Inferior parietal cortex (tissue), 1 donor: Measurements from ENCODE around the gene KPNA3.
"Not testable (repeated sequence)": the region's sequence is repeated elsewhere in the genome, so short reads cannot be mapped to it uniquely, and the experiment has no call there.

Source experiments
- DNase-seq: peaks from one replicate; pipeline ENCODE4 v3.0.0-alpha.2; 2016; ENCODE audit errors: extremely low spot score

The KPNA3 gene, protein sequence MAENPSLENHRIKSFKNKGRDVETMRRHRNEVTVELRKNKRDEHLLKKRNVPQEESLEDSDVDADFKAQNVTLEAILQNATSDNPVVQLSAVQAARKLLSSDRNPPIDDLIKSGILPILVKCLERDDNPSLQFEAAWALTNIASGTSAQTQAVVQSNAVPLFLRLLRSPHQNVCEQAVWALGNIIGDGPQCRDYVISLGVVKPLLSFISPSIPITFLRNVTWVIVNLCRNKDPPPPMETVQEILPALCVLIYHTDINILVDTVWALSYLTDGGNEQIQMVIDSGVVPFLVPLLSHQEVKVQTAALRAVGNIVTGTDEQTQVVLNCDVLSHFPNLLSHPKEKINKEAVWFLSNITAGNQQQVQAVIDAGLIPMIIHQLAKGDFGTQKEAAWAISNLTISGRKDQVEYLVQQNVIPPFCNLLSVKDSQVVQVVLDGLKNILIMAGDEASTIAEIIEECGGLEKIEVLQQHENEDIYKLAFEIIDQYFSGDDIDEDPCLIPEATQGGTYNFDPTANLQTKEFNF

DNA sequence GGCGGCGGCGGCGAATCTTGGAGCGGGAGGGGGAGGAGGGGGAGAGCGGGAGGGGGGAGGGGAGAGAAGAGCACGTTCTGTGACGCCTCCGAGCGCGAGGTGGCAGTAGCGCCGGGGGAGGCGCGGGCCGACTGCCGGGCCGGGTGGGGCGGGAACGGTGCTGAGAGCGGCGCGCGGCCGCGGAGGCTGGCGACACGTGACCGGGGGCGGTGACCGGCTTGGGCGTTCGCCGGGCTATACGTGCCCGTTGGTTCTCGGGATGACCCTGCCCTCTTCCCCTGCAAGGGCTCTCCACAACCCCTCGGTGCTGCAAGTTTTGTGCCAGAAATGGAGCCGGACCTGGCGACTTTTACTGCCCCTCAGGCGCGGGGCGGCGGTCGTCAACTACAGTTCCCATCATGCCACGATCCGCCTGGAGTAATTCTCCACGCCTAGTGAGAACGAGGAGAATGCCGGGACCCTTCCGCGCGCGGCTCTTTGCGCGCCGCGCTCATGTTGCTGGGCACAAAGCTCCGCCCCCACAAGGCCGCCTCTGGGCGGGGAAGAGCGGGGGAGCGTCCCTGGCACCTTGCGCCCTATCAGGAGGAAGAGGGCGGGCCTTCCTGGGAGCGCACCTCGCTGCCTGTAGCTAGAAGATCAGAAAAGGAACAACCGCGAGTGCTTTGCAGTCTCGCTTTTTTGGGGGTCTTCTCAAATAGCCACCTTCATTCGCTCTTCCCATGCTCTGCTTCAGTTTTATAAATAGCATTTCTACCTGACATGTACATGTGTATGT lies at the start of gene KPNA3:
KPNA3 (minus strand) TSS at position 133 of the 775 bp plus-strand sequence. CDS start 176 bp downstream, outside the sequence.
- peak; percentile 95 for DNase-seq

- no peak for DNase-seq
These were observed 49.5 kb upstream of the KPNA3 start for GRCh38 chr13:49841964-49842363.

- no peak for DNase-seq
These were observed 48.2 kb upstream of the KPNA3 start for GRCh38 chr13:49840675-49841074.

GRCh38 chr13:49840266-49840665 lies 47.8 kb upstream of the KPNA3 start:
- DNase-seq, result no peak

GRCh38 chr13:49838989-49839388 lies 46.5 kb upstream of the KPNA3 start:
- DNase-seq, result no peak

GRCh38 chr13:49836516-49836915 lies 44.0 kb upstream of the KPNA3 start:
- no peak for DNase-seq

GRCh38 chr13:49833402-49833801 lies 40.9 kb upstream of the KPNA3 start:
- DNase-seq, result no peak

- DNase-seq, result no peak
These were observed 39.0 kb upstream of the KPNA3 start for GRCh38 chr13:49831455-49831854.

DNA sequence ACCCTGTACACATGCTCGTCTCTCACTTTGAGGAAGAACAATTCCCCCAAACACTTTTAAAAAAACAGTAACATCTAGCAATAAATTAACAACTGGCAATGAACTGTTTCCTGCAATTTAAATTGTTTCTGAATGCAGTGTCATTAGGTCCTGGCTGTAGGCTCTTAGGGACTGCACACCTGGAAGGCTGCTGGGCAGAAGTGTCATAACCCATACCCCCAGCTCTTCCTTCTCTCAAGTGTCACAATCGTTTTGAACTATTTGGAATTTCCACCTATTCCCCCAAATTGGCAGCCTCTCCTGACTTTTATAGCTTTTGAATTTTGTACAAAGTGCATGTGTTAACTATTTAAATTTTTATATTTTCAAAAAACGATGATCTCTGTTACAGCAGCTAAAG lies 38.2 kb upstream of the KPNA3 start:
- no peak for DNase-seq

DNA sequence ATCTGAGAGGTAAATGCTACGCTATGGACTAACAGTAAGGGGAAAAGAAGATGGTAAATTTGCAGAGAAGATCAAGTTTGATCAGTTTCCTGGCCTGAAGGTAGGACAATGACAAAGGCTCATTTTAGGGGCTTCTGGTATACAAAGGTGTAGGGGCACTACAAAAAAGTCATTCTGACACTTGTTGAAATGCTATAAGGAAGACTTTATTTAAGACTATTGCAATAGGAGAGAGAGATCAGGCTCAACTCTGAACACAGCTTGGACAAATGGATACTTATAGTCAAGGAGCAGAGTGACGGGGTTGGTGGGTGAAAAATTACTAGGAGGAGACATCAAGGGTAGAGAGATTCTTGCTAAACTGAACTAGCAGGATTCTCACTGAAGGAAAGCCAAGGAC lies 37.2 kb upstream of the KPNA3 start:
- DNase-seq, result no peak

- DNase-seq, result no peak
These were observed 36.0 kb upstream of the KPNA3 start for GRCh38 chr13:49828453-49828852.

DNA sequence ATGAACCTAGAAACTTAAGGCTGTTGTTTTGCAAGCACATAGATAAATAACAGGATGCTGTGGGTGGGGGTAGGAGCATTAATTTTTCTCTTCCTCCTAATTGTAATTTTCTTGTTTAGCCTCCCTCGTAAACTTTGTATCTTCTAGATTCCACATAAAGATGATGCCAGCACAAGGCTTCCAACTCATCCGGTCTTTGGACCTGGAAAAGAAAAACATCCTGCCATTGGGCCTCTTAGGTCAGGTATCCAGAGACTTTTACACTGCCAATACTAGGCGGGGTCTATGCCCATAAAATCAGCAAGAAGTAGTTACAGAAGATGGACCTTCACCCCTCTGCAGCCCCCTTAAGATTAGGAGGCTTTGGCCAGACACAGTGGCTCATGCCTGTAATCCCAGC lies 35.4 kb upstream of the KPNA3 start:
- no peak for DNase-seq

- DNase-seq, result no peak
These were observed 34.9 kb upstream of the KPNA3 start for GRCh38 chr13:49827336-49827735.

DNA sequence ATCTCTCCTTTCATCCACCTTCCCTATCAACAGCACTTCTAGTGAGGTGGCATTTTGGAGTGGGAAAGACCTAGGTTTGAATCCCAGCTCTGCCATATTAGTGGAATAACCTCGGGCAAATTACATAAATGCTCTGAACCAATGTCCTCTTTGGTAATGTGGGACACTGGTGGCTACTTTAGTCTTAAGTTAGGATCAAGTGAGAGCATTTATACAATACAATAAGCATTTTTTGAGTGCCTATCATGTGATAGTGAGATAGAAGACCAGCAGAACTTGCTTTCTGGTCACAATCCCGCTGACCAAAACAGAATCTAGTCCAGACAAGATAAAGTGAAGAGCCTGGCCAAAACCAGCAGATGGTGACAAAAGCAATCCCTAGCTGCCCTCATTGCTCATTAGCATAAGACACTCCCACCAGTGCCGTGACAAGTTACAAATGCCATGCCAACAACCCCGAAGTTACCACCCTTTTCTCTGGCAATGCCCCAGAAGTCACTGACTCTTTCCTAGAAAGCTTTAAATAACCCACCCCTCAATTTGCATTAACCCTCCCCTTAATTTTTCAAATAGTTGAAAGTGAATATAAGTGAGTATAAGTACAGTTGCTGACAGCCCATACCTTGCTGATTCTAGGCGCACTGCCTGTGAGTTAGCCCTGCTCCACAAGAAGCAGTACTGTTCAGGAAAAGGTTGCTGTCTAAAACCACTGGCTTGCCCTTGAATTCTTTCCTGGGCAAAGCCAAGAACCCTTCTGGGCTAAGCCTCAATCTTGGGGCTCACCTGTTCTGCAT lies 28.9 kb upstream of the KPNA3 start:
- no peak for DNase-seq

DNA sequence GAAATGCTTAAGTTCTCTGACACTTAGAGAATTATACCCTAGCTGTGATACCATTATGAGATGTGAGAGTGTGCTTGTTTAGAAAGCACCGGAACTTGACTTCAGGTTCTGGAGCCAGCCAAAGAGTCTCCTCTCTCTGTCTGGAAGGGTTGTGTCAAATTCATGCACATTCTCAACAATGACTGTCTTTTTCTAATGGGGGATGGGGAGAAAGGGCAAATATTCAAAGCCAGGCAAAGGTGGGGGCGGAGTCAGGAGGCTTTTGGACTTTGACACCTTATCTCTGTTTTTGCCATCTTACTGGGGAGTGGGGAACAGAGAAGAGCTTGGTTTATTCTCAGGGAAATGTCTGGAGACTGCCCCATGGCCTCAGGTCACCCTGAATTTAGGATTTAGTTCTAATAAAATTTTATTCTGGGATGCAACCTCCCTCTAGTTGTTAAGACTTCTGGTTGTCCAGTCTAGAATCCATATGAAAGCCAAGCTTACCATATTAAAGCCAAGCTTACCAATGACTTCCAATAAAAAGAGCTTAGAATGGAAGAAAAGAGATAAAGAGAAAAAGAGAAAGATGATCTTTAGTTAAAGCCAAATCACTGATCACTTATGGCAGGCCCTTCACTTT lies 28.2 kb upstream of the KPNA3 start:
- DNase-seq, result no peak

GRCh38 chr13:49816047-49816446 lies 23.6 kb upstream of the KPNA3 start:
- not testable (repeated sequence) for DNase-seq

DNA sequence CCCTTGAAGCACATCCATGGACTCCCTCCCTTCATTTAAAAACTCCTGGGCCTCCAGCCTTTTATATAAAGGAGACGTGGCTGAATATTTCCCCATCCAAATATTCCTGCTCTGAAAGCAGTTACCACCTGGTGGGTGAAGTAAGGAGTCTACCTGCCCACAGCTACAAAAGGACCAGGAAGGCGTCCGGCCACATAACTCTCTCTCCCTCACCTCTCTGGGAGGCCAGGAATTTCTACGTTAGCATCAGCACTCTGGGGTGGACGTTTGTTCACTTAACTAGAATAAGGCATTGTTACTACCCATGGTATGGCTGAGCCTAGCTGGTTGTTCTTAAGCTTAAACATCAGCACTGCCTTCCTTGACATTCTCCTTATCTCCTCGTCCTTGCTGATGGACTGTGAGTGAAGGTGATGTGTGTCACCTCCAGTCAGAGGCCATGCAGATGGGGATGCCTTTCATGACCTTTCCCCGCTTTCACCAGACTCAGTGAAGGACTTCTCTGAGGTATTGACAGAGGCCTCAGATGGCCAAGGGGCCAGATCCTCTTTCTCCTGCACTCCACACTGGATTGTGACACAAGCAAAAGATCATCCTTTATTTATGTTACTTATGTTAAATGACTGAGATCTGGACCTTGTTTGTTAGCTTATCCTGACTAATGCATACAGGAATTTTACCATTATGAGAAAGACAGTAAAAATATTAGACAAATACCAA lies 22.2 kb upstream of the KPNA3 start:
- DNase-seq, result no peak

DNA sequence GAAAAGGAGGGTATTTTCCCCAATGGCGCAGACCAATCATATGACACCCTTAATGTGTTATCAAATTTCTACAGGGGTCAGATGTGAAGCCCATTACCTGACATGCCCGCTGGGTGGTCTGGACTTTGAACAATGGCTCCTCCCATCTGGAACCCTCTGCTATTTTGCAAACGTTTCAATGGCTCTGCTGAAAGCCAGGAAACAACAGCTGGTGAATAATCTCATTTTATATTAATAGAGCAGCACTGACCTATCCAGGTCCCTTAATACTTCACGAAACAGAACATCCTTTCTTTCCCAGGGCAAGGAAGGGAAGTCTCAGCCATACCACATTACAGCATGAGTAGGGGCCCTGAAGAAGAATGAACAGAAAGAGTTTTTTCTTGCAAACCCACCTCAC lies 20.3 kb upstream of the KPNA3 start:
- no peak for DNase-seq

GRCh38 chr13:49811527-49811908 lies 19.0 kb upstream of the KPNA3 start:
- no peak for DNase-seq

DNA sequence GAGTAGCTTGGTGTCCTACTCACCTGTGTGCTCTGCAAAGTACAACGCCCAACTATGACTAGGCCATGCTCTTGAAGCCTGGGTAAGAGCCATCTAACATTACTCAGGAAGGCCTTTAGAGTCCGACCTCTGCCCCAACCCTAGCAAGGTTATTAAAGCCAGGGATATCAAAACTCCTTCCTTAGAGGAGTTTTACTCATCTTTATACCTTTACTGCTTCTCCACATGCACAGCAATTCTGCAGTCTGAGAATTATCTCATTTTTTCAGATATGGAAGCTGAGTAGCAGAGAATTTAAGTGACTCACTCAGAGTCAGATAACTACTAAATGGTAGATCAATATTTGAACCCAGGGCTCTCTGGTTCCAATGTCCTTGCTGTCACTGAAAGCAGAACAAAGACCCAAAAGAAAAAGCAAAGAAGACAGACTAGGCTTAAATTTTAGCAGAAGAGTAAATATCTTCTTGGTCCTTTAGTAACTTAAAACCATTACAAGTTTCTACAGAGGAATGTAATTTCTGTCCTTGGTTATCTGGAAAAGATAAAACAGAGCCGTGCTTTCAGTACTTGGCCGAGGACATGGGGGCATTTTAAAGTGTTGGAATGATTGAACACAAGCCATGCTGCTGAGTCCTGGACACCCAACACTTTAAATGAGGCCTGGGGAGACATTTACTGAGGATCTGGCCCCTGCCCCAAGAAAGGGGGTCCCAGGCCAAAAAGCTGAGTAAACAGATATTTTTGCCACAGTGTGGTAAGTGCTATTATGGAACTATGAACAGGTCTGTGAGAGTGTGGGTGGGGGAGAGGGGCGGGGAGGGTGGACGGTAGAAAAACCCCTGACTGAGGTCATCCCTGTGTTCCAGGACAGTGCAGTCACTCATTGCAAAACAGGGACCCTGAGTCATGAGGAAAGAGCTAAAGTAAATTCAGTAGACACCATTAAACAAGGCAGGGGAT lies 18.4 kb upstream of the KPNA3 start:
- no peak for DNase-seq
